ENCODE measurements around the gene XPO4.

DNA sequence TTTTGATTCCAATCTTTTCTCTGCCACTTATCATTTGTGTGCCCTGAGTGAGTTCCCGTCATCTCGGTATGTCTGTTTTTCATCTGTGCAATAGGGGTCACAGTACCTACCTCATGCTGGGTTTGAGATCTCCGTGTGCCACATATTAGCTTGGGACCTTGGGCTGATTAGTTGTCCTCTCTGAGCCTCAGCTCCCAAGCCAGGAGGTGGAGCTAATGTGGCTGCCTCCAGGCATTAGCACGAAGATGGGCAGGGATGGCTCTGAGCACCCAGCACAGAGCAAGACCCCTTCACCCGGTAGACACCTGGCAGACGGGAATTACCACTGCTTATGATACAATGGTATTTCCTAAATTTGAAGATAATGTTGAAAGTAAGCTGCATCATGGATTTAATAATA, 35.8 kb upstream of the XPO4 start:
- TF ChIP-seq, protein P1, sequence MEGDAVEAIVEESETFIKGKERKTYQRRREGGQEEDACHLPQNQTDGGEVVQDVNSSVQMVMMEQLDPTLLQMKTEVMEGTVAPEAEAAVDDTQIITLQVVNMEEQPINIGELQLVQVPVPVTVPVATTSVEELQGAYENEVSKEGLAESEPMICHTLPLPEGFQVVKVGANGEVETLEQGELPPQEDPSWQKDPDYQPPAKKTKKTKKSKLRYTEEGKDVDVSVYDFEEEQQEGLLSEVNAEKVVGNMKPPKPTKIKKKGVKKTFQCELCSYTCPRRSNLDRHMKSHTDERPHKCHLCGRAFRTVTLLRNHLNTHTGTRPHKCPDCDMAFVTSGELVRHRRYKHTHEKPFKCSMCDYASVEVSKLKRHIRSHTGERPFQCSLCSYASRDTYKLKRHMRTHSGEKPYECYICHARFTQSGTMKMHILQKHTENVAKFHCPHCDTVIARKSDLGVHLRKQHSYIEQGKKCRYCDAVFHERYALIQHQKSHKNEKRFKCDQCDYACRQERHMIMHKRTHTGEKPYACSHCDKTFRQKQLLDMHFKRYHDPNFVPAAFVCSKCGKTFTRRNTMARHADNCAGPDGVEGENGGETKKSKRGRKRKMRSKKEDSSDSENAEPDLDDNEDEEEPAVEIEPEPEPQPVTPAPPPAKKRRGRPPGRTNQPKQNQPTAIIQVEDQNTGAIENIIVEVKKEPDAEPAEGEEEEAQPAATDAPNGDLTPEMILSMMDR (IDR thresholded peaks at IDR 0.05) = no peak
- TF ChIP-seq EP300 (IDR thresholded peaks at IDR 0.05) (no peak), POLR2A (IDR thresholded peaks at IDR 0.05) (no peak), POLR2AphosphoS5 (IDR thresholded peaks at IDR 0.05) (no peak)

Measured in suprapubic skin (tissue), 4 donors.